Measurements from ENCODE around the gene HELZ2.
"Not testable (repeated sequence)": the region's sequence is repeated elsewhere in the genome, so short reads cannot be mapped to it uniquely, and the experiment has no call there.

The HELZ2 gene

GRCh38 chr20:63574156-63574828, at the start of gene HELZ2:
Gene HELZ2, minus strand, starts transcription at chr20:63574239. Its CDS starts 1,854 bp downstream, at chr20:63572385.
- no peak for DNase-seq

GRCh38 chr20:63622732-63623131, 48.7 kb upstream of the HELZ2 start:
- no peak for DNase-seq

GRCh38 chr20:63622096-63622495, 48.1 kb upstream of the HELZ2 start:
- DNase-seq, result no peak

GRCh38 chr20:63620991-63621390, 47.0 kb upstream of the HELZ2 start:
- DNase-seq, result no peak

- DNase-seq, result no peak
Measured at GRCh38 chr20:63619505-63619904, 45.5 kb upstream of the HELZ2 start.

- no peak for DNase-seq
Measured at GRCh38 chr20:63619086-63619485, 45.0 kb upstream of the HELZ2 start.

GRCh38 chr20:63618291-63618980, 44.4 kb upstream of the HELZ2 start:
- no peak for DNase-seq

GRCh38 chr20:63617876-63618265, 43.8 kb upstream of the HELZ2 start:
- DNase-seq, result no peak

GRCh38 chr20:63617092-63617875, 43.2 kb upstream of the HELZ2 start:
- DNase-seq, result no peak

GRCh38 chr20:63613863-63614594, 40.0 kb upstream of the HELZ2 start:
- not testable (repeated sequence) for DNase-seq

- DNase-seq, result no peak
Measured at GRCh38 chr20:63612276-63612931, 38.4 kb upstream of the HELZ2 start.

- no peak for DNase-seq
Measured at GRCh38 chr20:63611646-63612045, 37.6 kb upstream of the HELZ2 start.

- DNase-seq, result no peak
Measured at GRCh38 chr20:63610581-63611435, 36.8 kb upstream of the HELZ2 start.

GRCh38 chr20:63606686-63607085, 32.6 kb upstream of the HELZ2 start:
- no peak for DNase-seq

- no peak for DNase-seq
Measured at GRCh38 chr20:63602321-63602720, 28.3 kb upstream of the HELZ2 start.

GRCh38 chr20:63601679-63602078, 27.6 kb upstream of the HELZ2 start:
- not testable (repeated sequence) for DNase-seq

- DNase-seq, result no peak
Measured at GRCh38 chr20:63599396-63600050, 25.5 kb upstream of the HELZ2 start.

GRCh38 chr20:63598479-63599395, 24.7 kb upstream of the HELZ2 start:
- no peak for DNase-seq

GRCh38 chr20:63597651-63598478, 23.8 kb upstream of the HELZ2 start:
- no peak for DNase-seq
